DMS114 treated with DMSO at 0.1 percent for 48 hours (cell line): ENCODE results near the gene OTX1.
A peak's percentile ranks its signal among the peaks of the same experiment; 100 is the strongest.
"Not testable (repeated sequence)": the region's sequence is repeated elsewhere in the genome, so short reads cannot be mapped to it uniquely, and the experiment has no call there.

Experiments
- DNase-seq: peaks from one replicate; lab custom pipeline; 2025; ENCODE audit not compliant: unreplicated experiment; lab: John Stamatoyannopoulos, UW

The OTX1 gene

DNA sequence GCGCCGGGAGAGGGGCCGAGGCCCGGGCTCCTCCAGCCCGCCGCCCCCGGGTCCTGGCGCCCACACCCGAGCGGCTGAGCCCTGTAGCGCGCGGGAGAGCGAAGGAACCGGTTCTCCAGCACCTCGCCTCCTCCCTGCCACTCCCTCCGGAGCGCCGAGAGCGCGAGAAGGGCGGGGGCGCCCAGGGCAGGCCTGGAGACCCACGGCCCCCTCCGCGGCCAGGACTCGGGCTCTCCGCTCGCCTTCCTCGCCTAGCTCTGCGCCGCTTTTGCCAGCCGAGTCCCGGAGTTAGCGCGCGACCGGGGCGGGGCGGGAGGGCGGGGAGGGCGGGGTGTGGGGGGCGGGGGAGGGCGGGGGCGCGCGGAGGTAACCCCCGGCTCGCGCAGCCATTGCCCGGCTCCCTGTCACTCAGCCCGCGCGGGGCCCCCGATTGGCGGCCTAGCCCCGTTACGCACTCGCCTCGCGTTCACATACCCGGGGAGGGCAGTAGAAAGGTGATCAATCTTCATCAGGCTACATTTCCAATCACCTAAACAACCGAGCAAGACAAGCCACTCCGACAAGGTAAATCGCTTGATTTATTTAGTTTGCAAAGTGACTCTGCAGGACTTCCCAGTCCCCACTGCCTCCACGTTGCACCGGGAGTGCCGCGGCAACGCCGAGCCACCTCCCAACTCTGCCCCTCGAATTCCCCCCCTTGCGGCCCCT lies at the start of gene OTX1:
Gene OTX1, plus strand, starts transcription at position 497 of the 708 bp plus-strand sequence. CDS start 2,161 bp downstream, outside the sequence.
- DNase-seq, result peak; percentile 41

DNA sequence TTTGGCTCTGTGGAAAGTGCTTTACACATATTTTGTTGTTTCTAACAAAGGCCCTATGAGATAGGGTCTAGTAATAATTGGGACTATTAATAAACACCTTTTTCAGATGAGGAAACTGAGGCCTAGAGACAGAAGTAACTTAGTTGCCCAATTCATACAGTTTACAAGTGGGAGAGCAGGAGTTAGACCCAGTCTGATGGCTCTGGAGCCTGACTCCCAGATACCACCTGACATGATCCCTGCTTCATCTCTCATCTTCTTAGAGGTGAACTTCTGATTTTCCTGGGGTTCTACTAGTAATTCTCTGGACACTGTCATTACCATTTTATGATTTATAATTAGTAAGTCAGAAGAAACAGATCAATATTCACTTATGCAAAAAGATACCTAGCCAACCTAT lies 49.1 kb upstream of the OTX1 start:
- DNase-seq, result no peak

DNA sequence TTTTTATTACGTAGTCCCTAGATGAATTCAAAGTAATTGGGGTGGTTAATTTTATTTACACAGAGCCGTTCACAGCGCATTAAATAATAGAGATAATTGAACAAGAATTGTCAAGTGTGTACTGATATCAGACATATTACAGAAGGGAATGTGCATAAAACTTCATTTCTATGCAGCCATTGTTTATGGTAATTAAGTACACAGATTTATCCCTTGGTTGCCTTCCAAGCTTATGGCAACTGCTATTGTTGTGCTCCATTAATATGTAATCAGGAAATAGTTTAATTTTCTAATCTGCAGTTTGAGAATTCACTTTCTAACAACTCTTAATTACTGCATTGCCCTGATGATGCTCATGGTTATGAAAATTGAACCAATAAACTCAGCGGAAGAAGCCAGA lies 47.3 kb upstream of the OTX1 start:
- DNase-seq, result no peak

DNA sequence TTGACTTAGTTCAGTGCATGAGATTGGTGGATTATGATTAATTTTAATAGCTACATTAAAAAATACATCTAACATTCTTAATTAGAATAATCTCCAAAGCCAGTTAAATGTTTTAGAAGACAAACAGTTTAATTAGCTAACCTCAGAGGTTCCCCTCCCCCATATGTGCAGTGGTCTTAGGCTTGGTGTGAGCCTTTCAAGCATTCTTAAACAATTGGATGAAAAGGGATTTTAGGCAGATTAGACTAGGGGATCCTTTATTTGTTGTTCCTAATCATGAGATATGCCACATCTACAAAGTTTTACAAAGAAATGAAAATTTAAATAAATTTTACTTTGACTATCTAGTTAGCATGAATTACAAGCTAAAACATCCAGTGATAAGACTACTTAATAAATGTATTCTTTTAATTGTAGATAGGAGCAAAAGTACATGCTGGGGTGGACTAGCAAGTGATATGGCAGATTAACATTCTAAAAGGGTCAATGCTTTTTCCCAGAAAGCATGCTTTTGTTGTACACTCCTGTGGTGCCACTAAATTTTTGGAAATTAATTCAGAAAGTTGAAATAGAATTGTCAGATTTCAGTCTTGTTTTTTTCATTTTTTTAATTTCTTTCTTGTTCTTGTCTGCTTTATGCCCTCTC lies 42.7 kb upstream of the OTX1 start:
- no peak for DNase-seq

DNA sequence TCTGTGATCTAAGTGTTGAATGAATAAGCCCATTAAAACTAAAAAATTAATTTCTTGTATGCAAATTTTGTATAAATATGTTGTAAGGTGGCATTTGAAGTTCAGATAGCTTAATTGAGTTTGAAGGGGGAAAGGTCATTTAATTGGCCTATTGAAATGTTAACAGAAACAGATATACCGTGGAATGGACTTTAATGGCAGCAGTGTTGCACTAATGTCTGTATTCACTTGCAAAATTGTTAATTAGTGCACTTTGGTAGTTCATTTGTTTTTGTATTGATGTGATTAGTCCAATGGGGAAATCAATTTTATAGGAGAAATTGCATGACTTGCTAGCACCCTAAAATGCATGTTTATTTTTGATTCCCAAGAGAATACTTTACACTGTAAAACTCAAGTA lies 41.8 kb upstream of the OTX1 start:
- no peak for DNase-seq

DNA sequence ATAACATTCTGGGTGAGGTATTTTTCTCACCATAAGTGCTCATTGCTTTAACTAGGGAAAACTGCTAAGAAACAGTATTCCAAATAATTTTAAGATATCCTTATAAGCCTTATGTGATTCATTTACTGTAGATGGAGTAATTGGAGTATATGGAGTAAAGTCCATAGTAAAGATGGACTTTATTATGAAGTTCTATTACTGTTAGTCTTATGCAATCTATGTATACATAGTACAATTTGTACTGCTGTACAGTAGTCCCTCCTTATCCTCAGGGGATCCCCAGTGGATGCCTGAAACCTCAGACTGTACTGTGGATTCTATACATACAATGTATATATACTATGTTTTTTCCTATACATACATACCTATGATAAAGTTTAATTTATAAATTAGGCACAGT lies 41.1 kb upstream of the OTX1 start:
- no peak for DNase-seq

DNA sequence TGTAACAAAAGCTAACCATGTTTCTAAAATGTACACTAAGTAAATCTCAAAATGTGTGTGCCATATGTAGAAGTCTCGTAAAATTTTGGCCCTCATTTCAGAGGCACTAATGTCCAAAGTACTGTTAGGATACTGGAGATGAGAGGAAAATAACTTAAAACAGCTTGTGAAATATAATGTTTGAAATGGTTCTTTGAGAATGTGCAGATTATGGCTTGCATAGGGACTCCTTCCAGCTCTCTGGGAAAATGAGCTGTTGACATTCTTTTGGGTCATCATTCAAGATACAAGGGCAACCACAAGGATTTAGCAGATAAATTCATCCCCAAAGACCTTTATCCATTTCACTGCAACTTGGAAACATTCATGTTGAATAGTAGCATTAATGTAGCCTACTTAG lies 38.1 kb upstream of the OTX1 start:
- DNase-seq, result no peak

DNA sequence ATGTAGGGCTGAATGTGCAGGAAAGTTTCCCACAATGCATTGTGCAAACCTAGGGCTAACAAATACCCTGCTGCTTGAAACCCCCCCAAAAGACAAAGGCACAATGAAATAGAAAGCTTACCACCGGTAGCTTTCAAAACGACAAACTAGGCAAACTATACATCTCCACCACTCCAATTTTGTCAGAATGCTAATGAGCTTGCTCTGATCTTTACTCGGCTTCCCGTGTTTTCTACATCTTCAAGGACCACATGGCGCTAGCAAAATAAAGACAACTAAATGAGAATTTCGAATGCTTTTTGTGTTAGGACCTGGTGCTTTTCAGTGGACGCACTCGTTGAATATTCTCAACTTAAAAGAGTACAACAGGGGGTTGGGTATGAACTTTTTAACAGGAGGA lies 37.2 kb upstream of the OTX1 start:
- DNase-seq, result no peak

DNA sequence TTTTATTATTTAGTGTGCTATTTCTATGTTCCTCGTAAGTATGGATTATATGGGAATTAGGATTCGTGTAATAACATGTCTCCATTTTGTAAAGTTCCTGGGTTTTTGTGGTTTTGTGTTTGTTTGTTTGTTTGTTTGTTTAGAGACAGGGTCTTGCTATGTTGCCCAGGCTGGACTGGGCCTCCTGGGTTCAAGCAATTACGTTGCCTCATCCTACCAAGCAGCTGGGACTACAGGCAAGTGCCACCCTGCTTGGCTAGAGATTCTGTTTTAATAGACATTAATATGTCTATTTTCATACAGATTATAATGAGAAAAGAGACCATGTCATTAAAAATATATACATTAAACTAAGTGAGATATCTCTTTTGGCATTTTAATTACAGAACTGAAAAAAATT lies 35.2 kb upstream of the OTX1 start:
- no peak for DNase-seq

DNA sequence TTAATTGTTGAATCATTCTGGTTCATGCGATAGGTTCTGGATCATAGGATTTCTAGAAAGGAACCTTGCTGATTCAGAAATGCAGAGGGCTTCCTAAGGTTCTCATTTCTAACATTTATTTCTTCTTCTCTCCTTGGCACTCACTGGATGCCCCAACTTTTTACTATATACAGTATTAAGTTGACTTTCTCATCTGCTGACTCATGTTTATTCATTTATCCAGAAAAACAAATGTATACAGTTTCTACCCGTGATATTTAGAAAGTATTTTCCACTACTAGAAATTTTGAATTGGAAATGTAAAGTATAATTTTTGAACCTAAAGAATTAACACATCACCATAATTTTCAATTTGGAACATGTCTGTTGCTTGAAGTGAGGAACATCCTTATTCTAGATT lies 32.2 kb upstream of the OTX1 start:
- DNase-seq, result no peak

DNA sequence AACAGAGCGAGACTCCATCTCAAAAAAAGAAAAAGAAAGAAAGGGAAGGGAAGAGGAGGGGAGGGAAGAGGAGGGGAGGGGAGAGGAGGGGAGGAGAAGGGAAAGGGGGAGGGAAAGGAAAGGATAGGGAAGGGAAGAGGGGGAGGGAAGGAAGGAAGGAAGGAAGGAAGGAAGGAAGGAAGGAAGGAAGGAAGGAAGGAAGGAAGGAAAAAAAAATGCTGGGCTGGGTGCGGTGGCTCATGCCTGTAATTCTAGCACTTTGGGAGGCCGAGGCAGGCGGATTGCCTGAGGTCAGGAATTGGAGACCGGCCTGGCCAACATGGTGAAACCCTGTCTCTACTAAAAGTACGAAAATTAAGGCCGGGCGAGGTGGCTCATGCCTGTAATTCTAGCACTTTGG lies 30.9 kb upstream of the OTX1 start:
- DNase-seq, result not testable (repeated sequence)

DNA sequence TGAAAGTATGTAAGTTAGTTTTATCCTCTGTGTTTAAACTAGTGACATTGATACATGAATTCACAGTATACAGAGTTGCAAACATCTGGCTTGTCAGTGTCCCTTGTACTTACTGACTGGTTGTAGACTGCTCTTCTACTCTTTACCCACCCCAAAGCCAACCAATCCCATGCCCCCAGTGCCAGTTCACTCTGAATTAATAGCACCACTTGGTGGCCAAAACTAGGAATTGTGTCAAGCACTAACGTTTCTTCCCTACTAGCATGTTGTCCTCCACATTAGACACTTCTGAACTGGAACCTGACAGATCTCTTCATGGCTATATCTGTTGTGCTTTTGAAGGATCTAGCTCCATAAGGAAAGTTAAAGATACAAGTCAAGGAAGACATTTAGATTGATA lies 27.2 kb upstream of the OTX1 start:
- peak; percentile 48 for DNase-seq

DNA sequence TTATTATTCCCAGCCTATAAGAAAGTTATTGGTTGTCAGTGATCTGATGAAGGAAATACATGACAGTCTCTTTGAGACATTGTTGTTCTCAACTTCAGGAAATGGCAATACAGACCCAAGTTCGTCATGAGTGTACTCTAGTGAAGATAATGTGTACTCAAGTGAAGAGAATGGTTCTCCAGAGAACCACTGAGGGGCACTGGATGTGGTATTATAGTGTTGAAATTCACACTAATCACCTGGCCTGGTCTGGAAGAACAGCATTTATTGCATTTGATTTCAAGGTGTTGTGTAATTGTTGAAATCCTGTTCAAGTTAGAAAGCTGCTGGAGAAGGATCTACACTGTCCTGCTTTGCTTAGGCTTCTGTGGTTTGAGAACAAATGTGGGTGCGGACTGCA lies 23.4 kb upstream of the OTX1 start:
- no peak for DNase-seq

DNA sequence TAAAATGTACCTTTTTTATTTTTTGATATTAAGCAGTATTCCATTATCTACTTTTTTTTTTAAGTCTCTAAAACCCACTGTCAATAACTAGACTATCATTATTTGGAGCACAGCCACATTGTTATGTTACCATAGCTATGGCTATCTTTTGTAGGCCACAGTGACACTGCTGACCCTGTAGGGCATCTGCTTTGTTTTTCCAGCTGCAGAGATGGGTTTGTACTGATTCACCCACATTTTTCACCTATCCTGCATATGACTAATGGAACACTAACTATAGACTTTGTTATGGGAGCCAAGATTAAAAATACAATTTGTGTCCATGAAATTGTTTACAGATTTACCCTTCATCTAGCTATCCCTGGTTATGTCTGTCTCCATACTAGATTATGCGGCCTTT lies 21.6 kb upstream of the OTX1 start:
- no peak for DNase-seq

DNA sequence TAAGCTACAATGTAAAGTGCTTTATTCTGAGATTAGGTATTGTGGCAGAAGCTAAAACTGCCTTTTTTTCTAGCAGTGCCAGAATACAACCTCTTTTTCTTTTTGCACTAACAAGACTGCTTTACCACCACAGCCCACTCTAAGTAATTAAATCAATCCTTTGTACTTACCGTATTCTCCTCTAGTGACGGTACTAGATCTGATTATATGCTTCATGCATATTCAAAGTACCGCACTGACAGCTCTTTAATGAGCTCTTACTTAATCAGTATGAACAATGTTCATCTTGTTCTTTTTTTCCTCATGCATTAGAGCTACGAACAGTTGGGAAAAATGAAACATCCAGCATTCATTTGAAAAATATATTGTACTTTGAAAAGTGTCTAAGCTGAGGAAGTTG lies 16.1 kb upstream of the OTX1 start:
- DNase-seq, result no peak

DNA sequence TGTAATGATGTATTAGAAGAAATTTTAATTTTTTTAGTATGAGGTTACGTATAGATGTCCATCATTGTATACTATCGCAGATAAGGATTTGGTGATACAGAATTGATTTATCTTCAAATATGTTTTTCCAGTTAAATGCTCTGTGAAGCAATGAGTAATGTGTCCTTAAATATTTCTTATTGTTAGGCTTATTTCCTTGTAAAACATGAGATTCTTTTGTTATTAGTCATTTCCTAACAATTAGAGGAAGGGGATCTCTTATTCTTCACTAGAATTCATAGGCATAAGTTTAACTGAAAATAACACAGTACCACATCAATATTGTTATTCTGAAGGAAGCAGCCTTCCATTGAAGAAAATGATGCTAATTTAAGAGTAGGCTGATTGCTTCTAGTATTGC lies 15.5 kb upstream of the OTX1 start:
- no peak for DNase-seq

DNA sequence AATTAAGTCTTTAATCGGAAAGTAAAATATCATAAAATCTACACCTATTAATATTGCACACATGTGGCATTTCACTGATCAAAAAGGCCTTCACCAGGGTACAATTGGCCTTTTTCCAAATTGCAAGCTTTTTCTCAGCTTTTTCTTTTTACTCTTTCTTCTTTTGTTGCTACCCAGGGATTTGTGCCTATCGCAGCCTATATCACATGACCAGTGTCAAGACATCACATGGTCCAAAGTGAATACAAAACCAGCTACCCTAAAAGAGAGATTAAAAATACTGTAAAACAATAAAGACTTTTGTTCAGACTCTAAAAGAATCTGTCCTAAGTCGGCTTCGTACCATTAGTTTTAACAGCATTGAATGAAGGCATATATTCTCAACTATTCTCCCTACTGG lies 15.0 kb upstream of the OTX1 start:
- DNase-seq, result no peak

DNA sequence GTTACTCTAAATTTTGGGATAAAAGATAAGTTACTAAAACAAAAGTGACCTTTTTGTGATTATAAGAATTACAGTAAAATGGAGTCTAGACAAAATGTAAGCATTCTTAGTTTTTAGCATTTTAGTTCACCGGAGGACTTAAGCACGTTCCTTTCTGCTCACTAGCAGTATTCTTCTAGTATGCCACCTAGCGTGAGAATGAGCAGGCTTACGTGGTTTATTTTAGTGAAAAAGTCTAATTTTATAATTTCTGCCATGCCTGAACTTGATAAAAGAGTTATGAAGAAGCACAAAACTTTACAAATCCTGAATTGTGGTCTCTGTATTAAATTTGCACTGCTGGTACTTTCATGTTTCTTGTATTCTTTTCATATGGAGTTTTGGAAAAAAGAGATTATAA lies 12.6 kb upstream of the OTX1 start:
- DNase-seq, result no peak

DNA sequence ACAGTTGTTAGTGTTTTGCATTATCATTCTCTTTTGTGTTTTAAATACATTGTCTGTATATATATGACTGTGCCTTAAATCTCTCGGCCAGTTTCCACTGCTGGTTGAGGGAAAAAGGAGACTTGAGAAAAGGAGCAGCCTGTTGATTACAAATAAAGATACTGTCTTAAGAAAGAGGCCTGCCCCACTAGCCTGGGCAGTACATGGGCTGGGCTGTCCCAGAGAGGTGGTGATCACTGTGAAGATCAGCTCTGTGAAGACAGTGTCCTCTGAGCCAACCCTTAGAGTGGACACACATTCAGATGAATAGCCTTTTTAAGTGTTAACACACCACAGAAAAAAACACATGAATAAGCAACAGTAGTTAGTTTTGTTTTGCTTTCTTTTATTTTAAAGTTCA lies 10.0 kb upstream of the OTX1 start:
- no peak for DNase-seq

DNA sequence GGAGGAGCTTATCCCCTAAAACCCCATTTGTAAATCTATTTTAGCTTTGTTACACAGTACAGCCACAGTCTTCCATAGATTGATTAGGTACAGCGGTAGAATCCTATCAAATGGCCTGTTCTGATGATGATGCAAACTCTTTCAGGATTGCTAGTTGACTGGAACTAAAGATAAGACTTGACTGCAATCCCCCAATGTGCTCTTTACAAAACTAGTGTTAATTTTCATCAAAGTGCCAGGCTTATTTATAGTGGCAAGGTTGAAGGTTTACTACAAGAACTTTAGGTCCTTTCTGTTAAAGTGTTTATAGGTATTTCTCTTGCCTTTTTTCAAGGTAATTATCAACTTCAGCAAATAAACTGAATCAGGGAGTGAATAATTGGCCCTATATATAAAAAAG lies 9.0 kb upstream of the OTX1 start:
- no peak for DNase-seq

DNA sequence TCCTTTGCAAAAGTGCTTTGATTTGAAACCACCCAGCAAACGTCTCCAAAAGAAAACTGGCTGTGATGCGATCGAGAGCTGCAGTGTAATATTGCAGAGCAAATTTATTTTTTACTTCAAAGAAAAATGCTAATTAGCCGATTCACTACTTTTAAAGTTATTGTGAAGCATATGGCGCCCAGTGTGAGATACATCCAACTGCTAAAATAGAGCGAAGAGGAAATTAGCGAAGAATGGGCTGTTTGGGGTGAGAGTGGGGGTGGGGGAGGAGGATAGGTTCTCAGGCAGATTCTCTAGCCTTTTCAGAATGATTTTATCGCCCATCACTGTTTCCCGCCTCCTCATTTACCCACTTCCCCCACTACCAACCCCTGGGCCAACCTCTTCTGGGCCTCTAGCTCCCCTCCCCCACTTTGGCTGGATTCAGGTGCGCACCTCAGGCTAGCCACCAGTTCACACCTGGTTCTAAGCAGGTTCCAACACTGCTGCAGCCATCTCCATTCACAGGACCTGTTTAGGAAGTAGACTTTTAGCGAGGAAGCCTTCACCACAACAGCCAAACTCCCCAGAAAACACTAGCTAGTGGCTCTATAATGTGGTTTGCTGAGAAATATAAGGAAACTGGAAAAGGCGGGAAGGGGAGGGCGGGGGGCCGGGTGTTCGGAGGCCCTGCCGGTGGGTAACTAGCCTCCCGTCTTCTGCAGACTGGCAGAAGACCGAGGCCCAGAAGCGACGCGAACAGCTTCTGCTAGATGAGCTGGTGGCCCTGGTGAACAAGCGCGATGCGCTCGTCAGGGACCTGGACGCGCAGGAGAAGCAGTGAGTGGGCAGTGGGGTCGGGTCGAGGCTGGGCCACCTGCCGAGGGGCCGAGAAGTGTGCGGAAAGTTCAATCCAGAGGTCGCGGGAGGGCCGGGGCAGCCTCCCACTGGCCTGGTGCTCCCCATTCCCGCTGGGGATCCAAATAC lies 6.0 kb upstream of the OTX1 start:
- DNase-seq, result no peak

DNA sequence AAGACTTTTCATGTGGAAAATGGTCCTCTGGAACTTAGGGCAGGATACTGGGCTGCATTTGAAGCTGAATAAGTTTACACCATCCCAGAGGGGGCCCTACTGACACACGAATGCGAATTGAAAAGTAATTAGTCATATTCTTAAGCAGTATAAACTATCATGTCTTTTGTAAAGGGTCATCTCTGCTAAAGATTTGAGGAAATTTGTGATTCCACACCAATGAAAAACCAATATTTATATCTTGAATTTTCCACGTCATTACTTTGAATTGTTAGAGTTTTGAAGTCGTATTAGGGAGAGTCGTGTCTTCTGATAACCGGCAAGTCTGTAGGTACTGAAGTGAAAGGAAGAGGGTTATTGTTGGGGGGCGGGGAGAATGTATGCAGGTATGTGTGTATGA lies 4.1 kb upstream of the OTX1 start:
- no peak for DNase-seq
